Activated T-helper 17 cell treated with anti-CD3 and anti-CD28 coated beads, Interleukin-2, amount 50 U/mL, for 72 hours (primary cell): Measurements from ENCODE around the gene RAB11FIP5. TPM values are rescaled to one million over a fixed set of nuclear protein-coding genes. Genes with fewer than 3 reads are reported as not detected.

ENCODE experiments used
- ATAC-seq: fragments of 150-1000 bp; cut with Tn5 transposase; replicated peaks from 2 replicates; pipeline ENCODE4 v1.10.0; 2021; ENCODE audit warnings: mild to moderate bottlenecking, moderate library complexity
- H3K27ac Mint-ChIP-seq: one replicate; pipeline ENCODE4 v1.8.0; 2022; ENCODE audit warnings: mixed read lengths
- H3K27me3 Mint-ChIP-seq: one replicate; pipeline ENCODE4 v1.8.0; 2022; ENCODE audit warnings: mixed read lengths
- H3K36me3 Mint-ChIP-seq: one replicate; pipeline ENCODE4 v1.8.0; 2022; ENCODE audit warnings: low read depth, mild to moderate bottlenecking, mixed read lengths
- H3K4me1 Mint-ChIP-seq: one replicate; pipeline ENCODE4 v1.8.0; 2022; ENCODE audit warnings: mixed read lengths
- H3K4me3 Mint-ChIP-seq: one replicate; pipeline ENCODE4 v1.8.0; 2022; ENCODE audit warnings: mild to moderate bottlenecking, mixed read lengths
- H3K9me3 Mint-ChIP-seq: one replicate; pipeline ENCODE4 v1.8.0; 2022; ENCODE audit warnings: mixed read lengths
- total RNA-seq, 2 donors: library from RNA; stranded (reverse); gene quantifications; one replicate each; pipeline ENCODE4 v1.2.3, GENCODE V29; 2022

The RAB11FIP5 gene
- total RNA-seq, 2 donors from 2014 or later, result 15.5 to 29.9 TPM

DNA sequence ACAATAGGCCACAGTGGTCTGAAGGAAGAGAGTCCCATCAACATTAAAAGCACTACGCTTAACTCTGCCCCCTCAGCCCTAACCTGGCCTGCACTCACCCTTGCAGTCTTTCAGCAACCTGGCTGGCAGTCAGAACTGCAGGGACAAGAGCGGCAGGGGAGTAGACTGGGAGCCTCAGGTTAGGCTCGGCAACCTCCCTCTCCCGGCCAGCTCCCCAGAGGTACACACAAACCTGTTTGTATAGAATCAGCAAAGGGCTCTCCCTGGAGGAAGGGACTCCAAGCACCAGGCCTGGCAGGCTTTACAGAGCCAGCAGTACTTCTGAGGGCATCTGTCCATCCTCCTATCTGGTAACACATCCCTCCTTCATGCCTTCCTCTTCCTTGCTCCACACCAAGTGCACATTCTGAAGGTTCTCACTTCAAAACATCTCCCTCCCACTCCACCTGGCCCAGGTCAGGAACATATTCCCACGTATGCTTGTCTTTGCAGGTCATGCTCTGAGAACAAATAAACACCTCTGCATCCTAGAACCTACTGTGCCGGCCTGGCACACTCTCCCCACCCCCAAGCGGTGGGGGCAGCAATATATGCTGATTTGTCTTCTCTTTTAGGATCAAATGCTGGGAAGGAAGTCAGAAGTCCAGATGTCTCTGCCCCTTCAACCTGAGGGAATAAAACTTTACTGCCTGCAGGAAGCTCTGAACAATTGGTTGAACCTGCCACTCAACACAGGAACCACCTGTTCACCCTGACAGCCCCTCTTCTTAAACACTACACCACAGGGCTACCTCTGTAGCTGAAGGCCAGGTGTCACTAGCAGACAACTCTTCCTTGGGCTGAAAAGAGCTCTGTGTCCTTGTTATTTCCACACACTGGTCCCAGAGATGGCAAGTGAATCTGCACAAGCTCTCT lies 28.6 kb downstream of the RAB11FIP5 start:
- Mint-ChIP-seq H3K36me3 (peaks cover 16% of the 10 kb centered on the region), H3K4me3 (no peak overlapping the region)
- ATAC-seq, result no peak

DNA sequence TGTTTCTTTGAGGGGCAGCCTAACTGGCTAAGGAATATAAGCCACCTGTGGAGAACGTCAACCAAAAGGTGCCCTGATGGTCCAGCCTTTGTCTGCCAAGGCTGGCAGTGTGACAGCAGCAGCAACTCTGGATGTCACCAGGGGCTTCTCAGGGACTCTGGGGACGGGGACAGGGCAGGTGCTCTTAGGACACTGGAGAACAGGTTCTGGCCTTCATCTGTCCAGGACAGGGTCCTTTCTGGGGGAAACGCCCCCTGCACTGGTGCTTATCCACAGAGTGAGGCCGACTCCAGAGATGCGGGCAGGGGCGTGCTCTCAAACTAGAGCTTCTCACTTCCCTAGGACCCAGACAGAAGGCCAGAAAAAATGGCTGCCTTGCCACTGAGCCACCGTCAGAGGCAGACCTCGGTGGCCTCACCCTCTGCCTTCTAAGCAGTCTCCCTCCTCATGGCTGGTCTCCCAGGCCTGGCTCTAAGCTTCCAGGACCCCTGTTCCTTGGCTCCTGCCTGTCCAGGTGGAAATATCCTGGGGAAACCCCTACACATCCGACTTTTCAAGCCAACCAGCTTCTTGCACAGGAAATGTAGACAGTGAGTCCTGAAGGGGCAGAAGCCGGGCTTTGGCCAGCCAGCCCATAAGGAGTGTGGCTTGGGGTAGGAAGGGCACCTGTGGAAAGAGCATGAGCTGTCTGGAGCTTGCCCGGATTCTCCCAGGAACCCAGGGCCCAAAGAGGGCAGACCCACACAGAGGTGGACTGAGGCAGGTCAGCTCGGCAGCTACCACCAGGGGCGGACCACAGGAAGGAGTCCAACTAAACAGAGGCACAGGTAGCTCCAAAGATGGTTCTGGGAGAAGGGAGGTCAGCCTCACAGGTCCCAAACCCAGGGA lies 30.0 kb downstream of the RAB11FIP5 start:
- Mint-ChIP-seq H3K9me3 (no peaks in the 10 kb centered on the region), H3K36me3 (peaks cover 18% of the 10 kb centered on the region), H3K27ac (no peak overlapping the region), H3K4me3 (no peak overlapping the region), H3K4me1 (peaks cover 5% of the 10 kb centered on the region), H3K27me3 (no peaks in the 10 kb centered on the region)
- ATAC-seq, result no peak

More for the DNA sequence above, 28.6 kb downstream of the RAB11FIP5 start:
- H3K9me3 Mint-ChIP-seq, result no peaks in the 10 kb centered on the region
- no peaks in the 10 kb centered on the region for H3K27me3 Mint-ChIP-seq
- peaks cover 5% of the 10 kb centered on the region for H3K4me1 Mint-ChIP-seq
- no peak overlapping the region for H3K27ac Mint-ChIP-seq

DNA sequence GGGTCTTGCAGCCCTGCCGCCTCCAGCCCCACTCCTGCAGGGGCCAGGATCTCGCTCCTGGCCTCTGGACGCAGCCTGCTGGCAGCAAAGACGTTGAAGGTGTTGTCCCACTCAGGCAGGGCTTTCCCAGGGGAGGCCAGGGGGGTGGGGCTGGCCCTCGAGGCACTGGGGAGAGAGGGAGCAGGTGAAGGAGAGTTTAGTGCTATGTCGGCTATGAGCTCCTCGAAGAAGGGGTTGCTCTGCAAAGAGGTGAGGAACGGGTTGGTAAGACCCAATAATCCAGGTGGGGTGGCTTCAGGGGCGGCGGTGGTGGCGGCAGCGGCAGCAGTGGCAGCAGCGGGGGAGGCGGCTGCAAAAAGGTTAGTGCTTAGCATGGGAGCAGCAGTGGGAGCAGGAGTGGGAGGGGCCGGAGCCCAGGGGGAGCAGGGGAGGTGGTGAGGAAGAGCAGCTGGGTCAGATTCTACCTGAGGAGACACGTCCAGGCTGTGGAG lies 31.5 kb downstream of the RAB11FIP5 start:
- ATAC-seq, result no peak
- Mint-ChIP-seq H3K4me3 (no peak overlapping the region), H3K9me3 (no peaks in the 10 kb centered on the region), H3K27me3 (no peaks in the 10 kb centered on the region), H3K36me3 (peaks cover 14% of the 10 kb centered on the region), H3K4me1 (peaks cover 5% of the 10 kb centered on the region), H3K27ac (no peak overlapping the region)

DNA sequence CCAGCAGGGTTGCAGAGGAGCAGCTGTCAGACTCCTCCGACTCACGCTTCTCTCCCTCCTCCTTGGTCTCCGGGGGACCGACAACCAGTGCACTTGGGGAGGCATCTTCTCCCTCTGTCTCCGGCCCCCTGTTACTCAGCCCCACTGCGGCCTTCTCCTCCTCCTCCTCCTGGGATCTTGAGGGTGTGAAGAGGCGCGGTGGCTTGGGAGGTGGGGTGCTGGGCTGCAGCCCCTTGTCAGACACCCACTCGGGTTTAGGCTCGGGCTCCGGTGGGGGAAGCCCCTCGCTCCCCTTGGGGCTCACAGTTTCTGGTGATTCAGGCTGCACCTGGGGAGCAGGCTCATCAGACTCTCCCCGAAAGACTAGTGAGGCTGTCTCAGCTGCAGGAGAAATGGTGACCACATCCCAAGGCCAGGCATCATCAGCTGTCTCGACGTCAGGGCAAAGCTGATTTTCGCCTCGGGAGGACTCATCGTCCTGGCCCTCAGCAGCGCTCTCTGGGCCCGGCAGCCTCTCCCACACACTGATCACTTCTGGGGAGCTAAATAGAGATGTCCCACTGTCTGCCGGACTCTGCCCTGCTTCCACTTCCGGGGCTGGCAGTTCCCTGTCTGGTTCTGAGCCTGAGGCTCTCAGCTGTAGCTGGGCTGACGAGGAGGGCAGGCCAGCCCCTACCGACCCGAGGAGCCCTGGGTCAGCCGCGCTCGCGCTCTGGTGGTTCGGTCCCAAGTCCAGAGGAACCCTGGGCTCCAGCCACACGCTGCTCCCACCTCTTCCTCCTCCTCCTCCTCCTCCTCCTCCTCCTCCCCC lies 32.2 kb downstream of the RAB11FIP5 start:
- no peaks in the 10 kb centered on the region for H3K27me3 Mint-ChIP-seq
- H3K9me3 Mint-ChIP-seq, result no peaks in the 10 kb centered on the region
- H3K4me3 Mint-ChIP-seq, result no peak overlapping the region
- ATAC-seq, result no peak
- H3K4me1 Mint-ChIP-seq, result peaks cover 2% of the 10 kb centered on the region
- peaks cover 15% of the 10 kb centered on the region for H3K36me3 Mint-ChIP-seq
- no peak overlapping the region for H3K27ac Mint-ChIP-seq

DNA sequence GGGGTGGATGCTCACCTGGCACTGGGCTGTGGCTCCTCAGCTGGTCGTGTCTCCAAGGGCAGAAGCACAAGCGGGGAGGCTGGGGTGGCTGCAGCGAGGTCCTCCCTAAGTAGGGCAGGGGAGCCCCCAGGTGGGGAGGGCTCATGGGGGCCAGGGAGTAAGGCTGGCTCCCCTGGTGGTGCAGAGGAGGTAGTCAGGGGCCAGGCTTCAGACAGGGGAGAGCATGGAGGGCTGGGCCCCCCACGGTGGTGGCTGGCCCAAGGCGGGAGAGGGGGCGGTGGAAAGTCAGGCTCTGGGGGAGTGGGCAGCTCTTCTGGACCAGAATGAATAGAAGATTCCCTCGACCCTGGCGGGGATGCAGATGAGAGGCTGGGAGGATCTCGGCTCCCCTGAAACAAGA lies 33.1 kb downstream of the RAB11FIP5 start:
- no peak for ATAC-seq
- Mint-ChIP-seq H3K27me3 (no peaks in the 10 kb centered on the region), H3K9me3 (no peaks in the 10 kb centered on the region), H3K4me1 (no peaks in the 10 kb centered on the region), H3K36me3 (peaks cover 15% of the 10 kb centered on the region), H3K27ac (peak overlapping the region; percentile 61), H3K4me3 (no peak overlapping the region)

DNA sequence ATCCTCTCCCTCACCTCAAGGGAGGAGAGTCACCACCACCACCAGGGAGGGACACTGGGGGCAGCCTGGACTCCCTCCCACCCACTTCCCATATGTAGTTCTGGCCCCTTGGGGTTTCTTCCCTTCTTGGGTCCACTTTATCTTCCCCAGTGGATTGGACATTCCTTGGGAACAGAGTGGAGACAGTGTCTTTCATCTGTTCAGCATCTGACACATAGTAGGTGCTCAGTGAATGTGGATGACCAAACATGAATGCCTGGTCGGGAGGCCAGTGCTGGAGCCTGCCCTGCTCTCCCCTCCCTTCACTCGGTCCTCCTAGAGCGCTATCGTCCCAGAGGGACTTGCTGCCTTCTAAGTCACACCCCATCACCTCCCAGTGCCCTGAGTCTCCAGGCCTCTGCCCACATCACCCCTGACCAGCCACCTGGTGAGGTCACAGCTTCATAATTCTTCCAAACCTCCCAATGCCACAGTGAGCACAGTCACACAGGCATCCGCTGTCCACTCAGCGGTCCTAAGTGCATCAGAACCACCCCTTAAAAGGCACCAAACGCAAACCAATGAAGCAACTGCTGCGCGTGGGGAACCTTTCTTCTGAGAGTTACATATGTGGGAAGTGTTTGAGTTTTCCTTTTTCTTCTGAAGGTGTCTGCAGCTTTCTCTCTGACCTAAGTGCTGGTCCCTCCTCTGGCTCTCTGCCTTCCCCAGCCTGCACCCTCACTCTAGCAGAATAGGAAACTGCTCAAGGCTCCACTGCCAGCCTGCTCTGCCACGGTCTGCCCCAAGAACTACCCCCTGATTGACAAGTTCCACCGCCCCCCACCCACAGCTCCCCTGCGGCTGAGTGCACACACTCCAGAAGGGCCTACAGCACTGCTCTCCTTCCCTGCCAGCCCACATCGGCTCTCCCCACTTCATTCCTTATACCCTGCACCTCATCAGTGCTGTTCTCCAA lies 34.0 kb downstream of the RAB11FIP5 start:
- no peaks in the 10 kb centered on the region for H3K4me1 Mint-ChIP-seq
- no peak overlapping the region for H3K4me3 Mint-ChIP-seq
- ATAC-seq, result no peak
- peak overlapping the region; percentile 61 for H3K27ac Mint-ChIP-seq
- no peaks in the 10 kb centered on the region for H3K9me3 Mint-ChIP-seq
- H3K27me3 Mint-ChIP-seq, result no peaks in the 10 kb centered on the region
- H3K36me3 Mint-ChIP-seq, result peaks cover 15% of the 10 kb centered on the region

DNA sequence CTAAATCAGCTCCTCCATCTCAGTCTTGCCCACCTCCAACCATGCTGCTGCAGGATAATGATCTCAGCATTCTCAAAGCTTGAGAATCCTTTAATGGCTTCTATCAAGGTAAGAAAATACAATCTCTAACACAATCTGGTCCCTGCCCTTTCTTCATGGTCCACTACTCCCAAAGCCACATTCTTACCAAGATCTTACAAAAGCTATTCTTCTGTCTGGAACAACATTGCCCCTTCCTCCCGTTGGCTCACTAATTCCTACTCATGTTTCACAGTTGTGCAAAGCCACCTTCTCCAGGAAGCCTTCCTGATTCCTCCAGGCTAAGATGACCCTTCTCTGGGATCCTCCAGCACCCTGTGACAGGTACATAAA lies 35.3 kb downstream of the RAB11FIP5 start:
- Mint-ChIP-seq H3K9me3 (no peaks in the 10 kb centered on the region), H3K4me1 (no peaks in the 10 kb centered on the region), H3K27me3 (no peaks in the 10 kb centered on the region), H3K27ac (peak overlapping the region; percentile 1), H3K36me3 (peaks cover 15% of the 10 kb centered on the region), H3K4me3 (no peak overlapping the region)
- ATAC-seq, result no peak

DNA sequence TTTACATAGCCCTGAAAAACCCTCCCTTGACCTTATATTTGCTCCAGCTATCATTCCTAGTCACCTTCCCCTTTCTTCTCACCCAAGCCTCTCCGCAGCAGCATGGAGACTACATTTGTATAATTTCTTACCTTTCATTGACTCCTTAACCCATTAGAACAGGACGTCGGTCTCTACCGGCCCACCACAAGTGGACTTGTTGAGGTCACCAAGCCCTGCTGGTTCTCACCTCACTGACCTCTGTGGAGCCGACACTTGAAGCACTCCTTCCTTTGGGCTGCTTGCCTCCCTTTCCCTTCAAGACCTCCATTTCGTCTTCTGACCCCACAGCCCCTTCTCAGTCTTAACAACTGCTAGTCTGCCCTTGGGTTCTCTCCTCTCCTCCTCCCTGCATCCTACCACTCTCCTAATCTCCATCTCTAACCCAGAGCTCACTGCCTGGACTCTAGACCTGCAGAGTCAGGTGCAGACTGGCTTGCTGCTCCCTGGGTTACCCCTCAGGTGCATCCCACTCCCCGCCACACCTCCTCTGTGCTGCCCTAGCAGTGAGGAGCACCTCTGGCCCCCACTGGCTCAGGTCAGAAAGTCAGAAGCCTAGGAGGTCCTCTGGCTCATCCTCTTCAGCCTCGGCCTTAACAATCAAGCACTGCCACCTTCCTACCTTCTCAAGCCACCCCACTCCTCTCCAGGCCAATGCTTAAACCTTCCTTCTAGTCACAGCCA lies 35.9 kb downstream of the RAB11FIP5 start:
- Mint-ChIP-seq H3K27ac (peak overlapping the region; percentile 1), H3K4me3 (no peak overlapping the region), H3K36me3 (peaks cover 18% of the 10 kb centered on the region), H3K9me3 (no peaks in the 10 kb centered on the region), H3K4me1 (no peaks in the 10 kb centered on the region), H3K27me3 (no peaks in the 10 kb centered on the region)
- ATAC-seq, result no peak

DNA sequence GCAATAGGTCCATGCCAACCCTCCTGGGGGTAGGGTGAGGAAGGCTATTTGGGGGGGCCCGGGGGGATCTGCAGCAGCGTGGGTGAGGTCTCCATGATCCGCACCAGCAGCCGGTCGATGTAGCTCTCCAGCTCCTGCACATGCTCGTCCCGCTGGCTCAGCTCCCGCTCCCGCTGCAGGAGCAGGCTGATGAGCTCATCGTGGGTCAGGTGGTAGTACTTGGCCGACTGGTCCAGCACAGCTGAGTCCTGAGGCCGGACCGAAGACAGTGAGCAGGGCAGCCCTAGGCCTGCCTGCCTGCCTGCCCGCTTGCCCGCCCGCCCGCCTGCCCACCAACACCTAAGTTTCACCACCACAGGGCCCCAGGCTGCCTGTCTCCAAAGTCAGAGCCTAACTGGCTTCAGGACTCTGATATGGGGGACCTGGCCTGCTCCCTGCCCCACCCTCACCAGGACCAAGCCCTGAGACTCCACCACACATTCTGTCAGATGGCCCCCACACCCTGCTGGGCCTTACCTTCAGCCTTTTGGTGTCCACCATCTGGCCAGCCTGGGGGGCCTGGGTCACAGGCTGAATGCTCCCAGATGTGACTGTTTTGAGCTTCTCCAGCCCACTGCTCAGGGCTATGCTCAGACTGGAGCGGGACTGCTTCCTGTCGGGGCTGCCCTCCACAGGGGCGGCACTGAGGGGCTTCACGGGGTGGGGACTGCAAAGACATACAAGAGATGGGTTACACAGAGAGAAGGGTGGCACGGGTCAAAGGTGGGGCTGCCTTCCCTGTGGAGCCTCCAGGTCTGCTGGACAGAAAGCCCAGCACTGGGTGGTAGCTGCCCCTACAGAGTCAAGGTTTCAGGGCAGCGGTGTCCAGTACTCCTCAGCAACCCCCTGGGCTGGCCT lies 37.0 kb downstream of the RAB11FIP5 start:
- H3K27me3 Mint-ChIP-seq, result no peaks in the 10 kb centered on the region
- no peak overlapping the region for H3K27ac Mint-ChIP-seq
- no peak for ATAC-seq

DNA sequence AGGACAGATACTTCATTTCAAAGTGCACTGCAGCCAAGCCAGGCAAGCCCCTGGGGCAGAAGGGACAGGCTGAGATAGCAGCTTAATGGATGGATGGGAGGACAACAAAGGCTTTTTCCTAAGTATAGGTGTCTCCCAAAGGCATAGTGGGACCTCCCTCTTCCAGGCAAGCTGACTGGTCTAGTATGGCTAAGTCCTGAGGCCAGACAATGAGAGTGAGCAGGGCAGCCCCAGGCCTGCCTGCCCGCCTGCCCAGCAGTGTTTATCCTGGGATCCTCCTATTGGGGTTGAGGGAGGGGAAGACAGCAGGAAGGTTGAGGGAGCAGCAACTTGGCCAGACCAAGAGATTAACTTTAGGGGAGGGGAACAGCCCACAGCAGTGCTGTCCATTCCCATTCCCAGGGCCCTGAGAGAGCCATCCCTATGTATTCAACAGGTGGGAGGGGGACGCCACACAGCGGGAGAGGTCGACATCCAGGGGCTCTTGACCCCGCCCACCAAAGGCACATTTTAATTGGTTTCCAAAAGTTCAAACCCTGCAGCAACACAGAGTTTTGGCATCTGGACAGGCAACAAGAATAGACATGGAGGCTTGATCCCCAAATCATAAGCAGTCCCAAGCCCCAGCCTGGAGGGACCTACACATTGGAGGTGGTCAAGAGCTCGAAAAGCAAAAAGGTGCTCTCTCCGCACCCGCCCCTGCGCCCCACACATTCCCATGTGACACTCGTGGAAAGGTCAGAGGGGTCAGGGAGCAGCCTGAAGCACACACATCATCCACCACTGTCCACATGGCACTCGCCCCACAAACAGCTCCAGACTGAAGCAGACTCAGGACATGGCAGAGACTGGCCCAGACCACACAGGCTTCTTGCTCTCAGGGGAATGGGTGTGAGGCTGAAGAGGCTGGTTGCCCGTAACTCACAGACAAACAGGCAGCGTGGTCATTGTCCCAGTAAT lies 38.4 kb downstream of the RAB11FIP5 start:
- no peak for ATAC-seq
- Mint-ChIP-seq H3K4me3 (no peak overlapping the region), H3K9me3 (no peaks in the 10 kb centered on the region), H3K27me3 (no peaks in the 10 kb centered on the region), H3K27ac (peak overlapping the region; percentile 30), H3K36me3 (peaks cover 22% of the 10 kb centered on the region), H3K4me1 (peaks cover 10% of the 10 kb centered on the region)

More for the DNA sequence above, 37.0 kb downstream of the RAB11FIP5 start:
- no peak overlapping the region for H3K4me3 Mint-ChIP-seq
- H3K36me3 Mint-ChIP-seq, result peaks cover 24% of the 10 kb centered on the region
- no peaks in the 10 kb centered on the region for H3K9me3 Mint-ChIP-seq
- no peaks in the 10 kb centered on the region for H3K4me1 Mint-ChIP-seq

DNA sequence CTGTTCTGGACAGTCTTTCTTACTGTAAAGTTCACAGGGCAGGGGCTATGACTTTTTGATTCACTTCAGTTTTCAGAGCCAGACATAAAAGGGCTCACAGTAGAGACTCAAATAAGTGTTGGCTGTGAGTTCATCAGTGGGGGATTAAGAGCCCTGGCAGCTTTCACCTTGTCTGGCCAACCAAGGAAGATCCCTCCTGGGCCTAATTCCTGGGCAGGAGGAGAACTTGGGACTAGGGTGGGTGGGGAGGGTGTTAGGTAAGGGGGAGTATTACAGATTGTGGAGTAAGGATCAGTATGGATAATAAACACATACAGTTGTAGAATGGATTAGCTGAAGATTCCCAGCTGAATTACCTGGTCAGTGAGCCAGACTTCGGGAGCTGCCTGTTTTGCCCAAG lies 40.3 kb downstream of the RAB11FIP5 start:
- ATAC-seq, result no peak
- H3K36me3 Mint-ChIP-seq, result peaks cover 14% of the 10 kb centered on the region
- H3K4me3 Mint-ChIP-seq, result peak overlapping the region; percentile 92
- no peaks in the 10 kb centered on the region for H3K27me3 Mint-ChIP-seq
- H3K9me3 Mint-ChIP-seq, result no peaks in the 10 kb centered on the region
- H3K4me1 Mint-ChIP-seq, result peaks cover 20% of the 10 kb centered on the region
- H3K27ac Mint-ChIP-seq, result peak overlapping the region; percentile 92
